Endothelial cell of umbilical vein (primary cell): Measurements from ENCODE around the gene ADPRH. TPM values are rescaled to one million over a fixed set of nuclear protein-coding genes. Genes with fewer than 3 reads are reported as not detected.

Experiments used
- BruUV-seq: library from RNA; stranded (reverse); fragments of 400-500 nt; replicated peaks from 2 replicates; lab custom pipeline; 2021; lab: Mats Ljungman, UMichigan
- CTCF ChIA-PET: fragments of 300-600, 350-600 bp; sonication (Branson Sonifier 250); formaldehyde crosslinking; loops from one replicate; lab custom pipeline; 2021; ENCODE audit warnings: antibody characterized with exemption, inconsistent platforms; lab: Charles Lee
- POLR2A ChIA-PET: fragments of 300-600, 350-600 bp; sonication (Branson Sonifier 250); formaldehyde crosslinking; loops from one replicate; lab custom pipeline; 2021; ENCODE audit warnings: antibody characterized with exemption, inconsistent platforms; lab: Charles Lee
- DNase-seq: peaks from one replicate; pipeline ENCODE4 v3.0.0-alpha.2; 2011; ENCODE audit warnings: low read depth, low spot score
- FAIRE-seq: peaks from 2 replicates; lab custom pipeline; 2011; peaks lifted over from hg19 to GRCh38; lab: Jason Lieb, UNC
- H2AFZ ChIP-seq: 2 replicates; pipeline ENCODE4 v1.6.0; 2012; ENCODE audit warnings: low read depth, low read length, control low read depth, inconsistent platforms
- H3K27ac ChIP-seq: 2 replicates; pipeline ENCODE4 v1.5.1; 2011; ENCODE audit warnings: low read depth, mild to moderate bottlenecking, control low read depth, low read length, moderate library complexity; ENCODE audit not compliant: insufficient read depth
- H3K27me3 ChIP-seq, 2 experiments: 2 replicates each; pipeline versions ENCODE4 v1.6.0 to v1.6.1; 2011; ENCODE audit warnings: low read length in 2 of 2, mixed read lengths in 1 of 2; ENCODE audit not compliant: control insufficient read depth in 2 of 2, insufficient read depth in 2 of 2
- H3K36me3 ChIP-seq, 2 experiments: 2 replicates in 1 of 2; 3 replicates in 1 of 2; pipeline ENCODE4 v1.5.1; 2011; ENCODE audit warnings: low read length in 2 of 2, mild to moderate bottlenecking in 1 of 2, moderate library complexity in 1 of 2; ENCODE audit not compliant: control insufficient read depth in 2 of 2, insufficient read depth in 2 of 2; ENCODE audit errors: extremely low read depth in 1 of 2
- H3K4me1 ChIP-seq: 3 replicates; pipeline ENCODE4 v1.5.1; 2011; ENCODE audit warnings: mild to moderate bottlenecking, low read length; ENCODE audit not compliant: control insufficient read depth, insufficient read depth; ENCODE audit errors: extremely low read depth
- H3K4me2 ChIP-seq: 2 replicates; pipeline ENCODE4 v1.6.1; 2011; ENCODE audit warnings: low read length, control low read depth, mixed read lengths; ENCODE audit not compliant: insufficient read depth
- H3K4me3 ChIP-seq, 3 experiments: fragments of 200-600 bp in 1 of 3; sonication (generic), shearing (Covaris generic) in 1 of 3; replicated peaks in 1 of 3; 2 replicates each; pipeline ENCODE4 v1.5.1; 2011 to 2016; ENCODE audit warnings: control low read depth in 3 of 3, low read length in 3 of 3, mild to moderate bottlenecking in 2 of 3, inconsistent platforms in 1 of 3, low read depth in 1 of 3, moderate library complexity in 1 of 3; ENCODE audit not compliant: insufficient read depth in 1 of 3
- H3K79me2 ChIP-seq: 2 replicates; pipeline ENCODE4 v1.6.0; 2012; ENCODE audit warnings: low read length, inconsistent platforms; ENCODE audit not compliant: control insufficient read depth, insufficient read depth
- H3K9ac ChIP-seq: replicated peaks from 2 replicates; pipeline ENCODE3; 2011; ENCODE audit warnings: low read length, control low read depth; ENCODE audit not compliant: insufficient read depth; ENCODE audit errors: extremely low read depth
- H3K9me1 ChIP-seq: replicated peaks from 3 replicates; pipeline ENCODE4 v1.6.0; 2011; ENCODE audit warnings: mild to moderate bottlenecking, low read length; ENCODE audit not compliant: control insufficient read depth, insufficient read depth; ENCODE audit errors: extremely low read depth
- H3K9me3 ChIP-seq: replicated peaks from 2 replicates; pipeline ENCODE4 v1.5.1; 2012; ENCODE audit warnings: low read length, inconsistent platforms; ENCODE audit not compliant: control insufficient read depth, insufficient read depth
- H4K20me1 ChIP-seq: replicated peaks from 2 replicates; pipeline ENCODE3; 2011; ENCODE audit warnings: mild to moderate bottlenecking, low read length; ENCODE audit not compliant: control insufficient read depth, insufficient read depth; ENCODE audit errors: extremely low read depth
- EZH2 ChIP-seq: IDR thresholded peaks from 2 replicates; pipeline ENCODE4 v1.6.1; 2012; ENCODE audit warnings: borderline replicate concordance, low read depth, mild to moderate bottlenecking, moderate library complexity, low read length, inconsistent platforms; ENCODE audit not compliant: severe bottlenecking
- FOS ChIP-seq: IDR thresholded peaks from 2 replicates; pipeline ENCODE4 v1.6.1; 2011; ENCODE audit warnings: mild to moderate bottlenecking, low read length, moderate library complexity, borderline replicate concordance; ENCODE audit not compliant: insufficient read depth
- GATA2 ChIP-seq: IDR thresholded peaks from 2 replicates; pipeline ENCODE4 v1.7.0; 2011; ENCODE audit warnings: low read depth, mild to moderate bottlenecking, moderate library complexity, mixed read lengths, low read length; ENCODE audit not compliant: insufficient read length, insufficient read depth
- JUN ChIP-seq: IDR thresholded peaks from 2 replicates; pipeline ENCODE4 v1.6.1; 2011; ENCODE audit warnings: borderline replicate concordance, low read depth; ENCODE audit not compliant: insufficient read length, insufficient read depth
- MYC ChIP-seq: IDR thresholded peaks from one replicate; pipeline ENCODE4 v1.6.1; 2011; ENCODE audit warnings: mild to moderate bottlenecking, low read depth, low read length
- POLR2A ChIP-seq: IDR thresholded peaks from 2 replicates; pipeline ENCODE4 v1.6.1; 2012; ENCODE audit warnings: low read depth, mild to moderate bottlenecking, control low read depth, low read length
- POLR2AphosphoS5 ChIP-seq: IDR thresholded peaks from 2 replicates; pipeline ENCODE4 v1.6.1; 2012; ENCODE audit warnings: low read depth, mild to moderate bottlenecking, control low read depth, low read length, moderate library complexity; ENCODE audit not compliant: insufficient read depth
- dilution Hi-C: fragments of 300-500 bp; cut with MboI; formaldehyde crosslinking; loops from one replicate; pipeline ENCODE4 v1.15.0; 2019; ENCODE audit warnings: low sequenced_read_pairs; ENCODE audit not compliant: extremely low pct_ligation_motif_present
- intact Hi-C: fragments of 100-400 bp; cut with micrococcal nuclease; formaldehyde crosslinking; loops from one replicate; pipeline ENCODE4 v1.10.0; 2022
- polyA plus RNA-seq, 4 experiments: library from polyadenylated mRNA; depleted of rRNA in 3 of 4; stranded (reverse) in 3 of 4; unstranded in 1 of 4; fragments of >200 nt; gene quantifications; 2 replicates each; pipeline versions ENCODE4 v1.2.1 to v1.2.3, GENCODE V29; 2011 to 2012; ENCODE audit warnings: missing spikeins in 1 of 4
- total RNA-seq: library from RNA; stranded (reverse); gene quantifications from 2 replicates; pipeline ENCODE4 v1.2.3, GENCODE V29; 2021
- TF ChIP-seq, protein P1 (sequence below), 2 donors: IDR thresholded peaks; 1 replicate in 1 of 2; 2 replicates in 1 of 2; pipeline ENCODE4 v1.5.1; 2011; ENCODE audit warnings: low read length in 2 of 2, mild to moderate bottlenecking in 2 of 2, moderate library complexity in 2 of 2, control low read depth in 1 of 2, inconsistent platforms in 1 of 2, low read depth in 1 of 2; ENCODE audit not compliant: insufficient read depth in 1 of 2; ENCODE audit errors: extremely low read depth in 1 of 2
- TF ChIP-seq, protein P2 (sequence below): IDR thresholded peaks from 2 replicates; pipeline ENCODE4 v1.6.1; 2011; ENCODE audit not compliant: insufficient read depth, insufficient read length

Gene ADPRH
- total and polyA plus RNA-seq, 2 donors (not counting 3 experiments of a cell fraction or from before 2014, with no cell fraction given), result 3.5 to 8.0 TPM

DNA sequence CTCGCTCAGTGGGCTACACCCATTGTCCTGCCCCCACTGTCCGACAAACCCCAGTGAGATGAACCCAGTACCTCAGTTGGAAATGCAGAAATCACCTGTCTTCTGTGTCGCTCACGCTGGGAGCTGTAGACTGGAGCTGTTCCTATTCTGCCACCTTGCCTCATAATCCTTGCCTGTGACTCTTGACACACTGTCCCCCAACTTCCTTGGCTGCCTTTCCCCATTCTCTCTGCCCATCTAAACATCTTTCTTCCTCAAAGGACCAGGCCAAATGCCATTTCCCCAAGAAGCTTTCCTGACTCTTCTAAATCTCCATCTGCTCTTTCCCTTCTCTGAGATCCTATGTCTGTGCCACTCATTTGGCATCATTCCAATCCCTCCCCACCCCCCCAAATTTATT lies 10.1 kb upstream of the ADPRH start:
- dilution Hi-C loops, result no loop called here
- POLR2A ChIA-PET, result no interaction called here
- Histone ChIP-seq H3K4me1 (no peaks in the 10 kb centered on the region), H3K27ac (no peak overlapping the region), H3K4me3 (no peak overlapping the region), H3K9ac (no peak overlapping the region), H4K20me1 (no peaks in the 10 kb centered on the region), H3K9me3 (no peaks in the 10 kb centered on the region), H3K27me3 (peaks cover 3 to 4% of the 10 kb centered on the region in 2 experiments), H3K9me1 (no peaks in the 10 kb centered on the region), H3K36me3 (no peaks in the 10 kb centered on the region), H3K79me2 (no peaks in the 10 kb centered on the region), H2AFZ (no peak overlapping the region), H3K4me2 (no peak overlapping the region)
- CTCF ChIA-PET, result interaction anchor here (0.6 kb wide), 1 partner anchor 174 kb away, joined by 3 read pairs; no protein-coding TSS in a partner anchor
- TF ChIP-seq GATA2, result no peak
- TF ChIP-seq, protein P1, sequence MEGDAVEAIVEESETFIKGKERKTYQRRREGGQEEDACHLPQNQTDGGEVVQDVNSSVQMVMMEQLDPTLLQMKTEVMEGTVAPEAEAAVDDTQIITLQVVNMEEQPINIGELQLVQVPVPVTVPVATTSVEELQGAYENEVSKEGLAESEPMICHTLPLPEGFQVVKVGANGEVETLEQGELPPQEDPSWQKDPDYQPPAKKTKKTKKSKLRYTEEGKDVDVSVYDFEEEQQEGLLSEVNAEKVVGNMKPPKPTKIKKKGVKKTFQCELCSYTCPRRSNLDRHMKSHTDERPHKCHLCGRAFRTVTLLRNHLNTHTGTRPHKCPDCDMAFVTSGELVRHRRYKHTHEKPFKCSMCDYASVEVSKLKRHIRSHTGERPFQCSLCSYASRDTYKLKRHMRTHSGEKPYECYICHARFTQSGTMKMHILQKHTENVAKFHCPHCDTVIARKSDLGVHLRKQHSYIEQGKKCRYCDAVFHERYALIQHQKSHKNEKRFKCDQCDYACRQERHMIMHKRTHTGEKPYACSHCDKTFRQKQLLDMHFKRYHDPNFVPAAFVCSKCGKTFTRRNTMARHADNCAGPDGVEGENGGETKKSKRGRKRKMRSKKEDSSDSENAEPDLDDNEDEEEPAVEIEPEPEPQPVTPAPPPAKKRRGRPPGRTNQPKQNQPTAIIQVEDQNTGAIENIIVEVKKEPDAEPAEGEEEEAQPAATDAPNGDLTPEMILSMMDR (IDR thresholded peaks at IDR 0.05; ENCODE audit: extremely low read depth in 1 of 2, insufficient read depth in 1 of 2, low read depth in 1 of 2, low read length in 2 of 2), result no peak
- TF ChIP-seq EZH2, result no peak
- TF ChIP-seq JUN, result no peak
- TF ChIP-seq POLR2A, result no peak
- TF ChIP-seq FOS, result no peak
- no peak for TF ChIP-seq MYC
- TF ChIP-seq, protein P2, sequence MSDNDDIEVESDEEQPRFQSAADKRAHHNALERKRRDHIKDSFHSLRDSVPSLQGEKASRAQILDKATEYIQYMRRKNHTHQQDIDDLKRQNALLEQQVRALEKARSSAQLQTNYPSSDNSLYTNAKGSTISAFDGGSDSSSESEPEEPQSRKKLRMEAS, result no peak
- no peak for TF ChIP-seq POLR2AphosphoS5
- intact Hi-C loops, result no loop called here
- FAIRE-seq, result no peak
- BruUV-seq, result no TSS peak
- no peak for DNase-seq
